Inferior parietal cortex (tissue), 1 donor: Measurements from ENCODE around the gene TMCO4.
"Not testable (repeated sequence)": the region's sequence is repeated elsewhere in the genome, so short reads cannot be mapped to it uniquely, and the experiment has no call there.

Experiments used
- DNase-seq: peaks from one replicate; pipeline ENCODE4 v3.0.0-alpha.2; 2016; ENCODE audit errors: extremely low spot score

Gene TMCO4

GRCh38 chr1:19813643-19813960 lies 13.9 kb upstream of the TMCO4 start:
- no peak for DNase-seq

GRCh38 chr1:19812875-19813642 lies 13.3 kb upstream of the TMCO4 start:
- no peak for DNase-seq

- no peak for DNase-seq
Observed at GRCh38 chr1:19811206-19811851, 11.6 kb upstream of the TMCO4 start.

GRCh38 chr1:19809044-19809750 lies 9.5 kb upstream of the TMCO4 start:
- DNase-seq = no peak

GRCh38 chr1:19808351-19808750 lies 8.6 kb upstream of the TMCO4 start:
- DNase-seq = no peak

GRCh38 chr1:19804831-19805251 lies 5.1 kb upstream of the TMCO4 start:
- DNase-seq = no peak

- no peak for DNase-seq
Observed at GRCh38 chr1:19802269-19802668, 2.6 kb upstream of the TMCO4 start.

- peak; percentile 4 for DNase-seq
Observed at GRCh38 chr1:19800076-19800804, 524 bp upstream of the TMCO4 start.

GRCh38 chr1:19798486-19799229 lies 1.1 kb downstream of the TMCO4 start:
- DNase-seq = no peak

- DNase-seq = no peak
Observed at GRCh38 chr1:19797827-19798226, 1.9 kb downstream of the TMCO4 start.

- DNase-seq = no peak
Observed at GRCh38 chr1:19794583-19794982, 5.1 kb downstream of the TMCO4 start.

- no peak for DNase-seq
Observed at GRCh38 chr1:19793360-19794046, 6.2 kb downstream of the TMCO4 start.

GRCh38 chr1:19792237-19793002 lies 7.3 kb downstream of the TMCO4 start:
- no peak for DNase-seq

GRCh38 chr1:19790061-19790975 lies 9.4 kb downstream of the TMCO4 start:
- not testable (repeated sequence) for DNase-seq

GRCh38 chr1:19786988-19787423 lies 12.7 kb downstream of the TMCO4 start:
- no peak for DNase-seq

GRCh38 chr1:19785660-19786059 lies 14.1 kb downstream of the TMCO4 start:
- no peak for DNase-seq

GRCh38 chr1:19780267-19780877 lies 19.3 kb downstream of the TMCO4 start:
- DNase-seq = no peak

- DNase-seq = no peak
Observed at GRCh38 chr1:19776933-19777332, 22.8 kb downstream of the TMCO4 start.

- no peak for DNase-seq
Observed at GRCh38 chr1:19776287-19776686, 23.4 kb downstream of the TMCO4 start.
